Activated T-helper 2 cell treated with anti-CD3 and anti-CD28 coated beads, Interferon-gamma antibody, Interleukin-2, Interleukin-4, amounts not matched to agents 10 μg/mL and 5 μg/mL and 100 μg/mL, durations not matched to agents 14 hours and 24 hours and 36 hours (primary cell): Measurements from ENCODE around the gene VEGFD. TPM values are rescaled to one million over a fixed set of nuclear protein-coding genes. Genes with fewer than 3 reads are reported as not detected.

Experiments
- DNase-seq: peaks from one replicate; pipeline ENCODE4 v3.0.0; 2021; ENCODE audit warnings: low spot score
- H3K27ac Mint-ChIP-seq: one replicate; pipeline ENCODE4 v1.8.0; 2021; ENCODE audit warnings: mixed read lengths
- H3K27me3 Mint-ChIP-seq: one replicate; pipeline ENCODE4 v1.8.0; 2021; ENCODE audit warnings: low read depth, mixed read lengths
- H3K36me3 Mint-ChIP-seq: one replicate; pipeline ENCODE4 v1.8.0; 2021; ENCODE audit warnings: low read depth, mixed read lengths
- H3K4me1 Mint-ChIP-seq: one replicate; pipeline ENCODE4 v1.8.0; 2021; ENCODE audit warnings: low read depth, mixed read lengths
- H3K4me3 Mint-ChIP-seq: one replicate; pipeline ENCODE4 v1.8.0; 2021; ENCODE audit warnings: low read depth, mild to moderate bottlenecking, moderate library complexity, mixed read lengths
- H3K9me3 Mint-ChIP-seq: one replicate; pipeline ENCODE4 v1.8.0; 2021; ENCODE audit warnings: mixed read lengths
- intact Hi-C: fragments of 100-400 bp; cut with micrococcal nuclease; formaldehyde crosslinking; loops from one replicate; pipeline ENCODE4 v1.15.1; 2023
- total RNA-seq: library from RNA; stranded (reverse); gene quantifications from 2 replicates; pipeline ENCODE4 v1.2.3, GENCODE V29; 2022

The VEGFD gene
- total RNA-seq, 1 donor from 2014 or later: not detected

- no peak for DNase-seq
- no peak overlapping the region for H3K27ac Mint-ChIP-seq
Measured at GRCh38 chrX:15399962-15400391, 15.8 kb upstream of the VEGFD start.

GRCh38 chrX:15398874-15399273 lies 14.7 kb upstream of the VEGFD start:
- Mint-ChIP-seq H3K4me3 (no peak overlapping the region), H3K9me3 (no peaks in the 10 kb centered on the region), H3K27ac (no peak overlapping the region), H3K36me3 (no peaks in the 10 kb centered on the region), H3K27me3 (no peaks in the 10 kb centered on the region), H3K4me1 (peaks cover 2% of the 10 kb centered on the region)
- intact Hi-C loops: no loop called here
- DNase-seq: no peak

More at GRCh38 chrX:15399962-15400391, 15.8 kb upstream of the VEGFD start:
- Mint-ChIP-seq H3K4me3 (no peak overlapping the region), H3K27me3 (no peaks in the 10 kb centered on the region), H3K36me3 (no peaks in the 10 kb centered on the region), H3K4me1 (peaks cover 9% of the 10 kb centered on the region), H3K9me3 (no peaks in the 10 kb centered on the region)
- intact Hi-C loops: no loop called here

GRCh38 chrX:15395789-15396188 lies 11.6 kb upstream of the VEGFD start:
- Mint-ChIP-seq H3K27ac (no peak overlapping the region), H3K27me3 (no peaks in the 10 kb centered on the region), H3K9me3 (no peaks in the 10 kb centered on the region), H3K4me3 (no peak overlapping the region), H3K4me1 (no peaks in the 10 kb centered on the region), H3K36me3 (no peaks in the 10 kb centered on the region)
- intact Hi-C loops: no loop called here
- DNase-seq: no peak

- Mint-ChIP-seq H3K4me3 (no peak overlapping the region), H3K27ac (no peak overlapping the region), H3K4me1 (no peaks in the 10 kb centered on the region), H3K9me3 (no peaks in the 10 kb centered on the region), H3K36me3 (no peaks in the 10 kb centered on the region), H3K27me3 (no peaks in the 10 kb centered on the region)
- intact Hi-C loops: no loop called here
- no peak for DNase-seq
Measured at GRCh38 chrX:15391850-15392249, 7.6 kb upstream of the VEGFD start.

GRCh38 chrX:15382813-15383212 lies 1.4 kb downstream of the VEGFD start:
- intact Hi-C loops: no loop called here
- DNase-seq: no peak
- H3K27ac Mint-ChIP-seq: no peak overlapping the region
- no peaks in the 10 kb centered on the region for H3K27me3 Mint-ChIP-seq
- no peaks in the 10 kb centered on the region for H3K9me3 Mint-ChIP-seq
- H3K4me1 Mint-ChIP-seq: no peaks in the 10 kb centered on the region
- no peak overlapping the region for H3K4me3 Mint-ChIP-seq
- H3K36me3 Mint-ChIP-seq: no peaks in the 10 kb centered on the region

GRCh38 chrX:15376956-15377355 lies 7.3 kb downstream of the VEGFD start:
- Mint-ChIP-seq H3K4me3 (no peak overlapping the region), H3K36me3 (no peaks in the 10 kb centered on the region), H3K27ac (no peak overlapping the region), H3K4me1 (no peaks in the 10 kb centered on the region), H3K27me3 (peaks cover 2% of the 10 kb centered on the region), H3K9me3 (no peaks in the 10 kb centered on the region)
- intact Hi-C loops: no loop called here
- no peak for DNase-seq

GRCh38 chrX:15373976-15374375 lies 10.2 kb downstream of the VEGFD start:
- DNase-seq: no peak
- no peak overlapping the region for H3K27ac Mint-ChIP-seq
- H3K27me3 Mint-ChIP-seq: peaks cover 5% of the 10 kb centered on the region
- no peaks in the 10 kb centered on the region for H3K9me3 Mint-ChIP-seq
- intact Hi-C loops: no loop called here
- no peaks in the 10 kb centered on the region for H3K36me3 Mint-ChIP-seq
- no peaks in the 10 kb centered on the region for H3K4me1 Mint-ChIP-seq
- H3K4me3 Mint-ChIP-seq: no peak overlapping the region

GRCh38 chrX:15366506-15367352 lies 17.5 kb downstream of the VEGFD start:
- Mint-ChIP-seq H3K9me3 (no peaks in the 10 kb centered on the region), H3K4me1 (no peaks in the 10 kb centered on the region), H3K27me3 (peaks cover 16% of the 10 kb centered on the region), H3K27ac (no peak overlapping the region), H3K36me3 (no peaks in the 10 kb centered on the region), H3K4me3 (no peak overlapping the region)
- DNase-seq: no peak
- intact Hi-C loops: no loop called here

GRCh38 chrX:15359701-15360100 lies 24.5 kb downstream of the VEGFD start:
- no peaks in the 10 kb centered on the region for H3K4me1 Mint-ChIP-seq
- peaks cover 10% of the 10 kb centered on the region for H3K27me3 Mint-ChIP-seq
- DNase-seq: no peak
- no peaks in the 10 kb centered on the region for H3K9me3 Mint-ChIP-seq
- no peak overlapping the region for H3K27ac Mint-ChIP-seq
- no peak overlapping the region for H3K4me3 Mint-ChIP-seq
- intact Hi-C loops: no loop called here
- no peaks in the 10 kb centered on the region for H3K36me3 Mint-ChIP-seq

GRCh38 chrX:15358533-15358932 lies 25.7 kb downstream of the VEGFD start:
- intact Hi-C loops: no loop called here
- Mint-ChIP-seq H3K27ac (no peak overlapping the region), H3K4me1 (no peaks in the 10 kb centered on the region), H3K4me3 (no peak overlapping the region), H3K36me3 (no peaks in the 10 kb centered on the region), H3K27me3 (peaks cover 6% of the 10 kb centered on the region), H3K9me3 (no peaks in the 10 kb centered on the region)
- no peak for DNase-seq

- no peaks in the 10 kb centered on the region for H3K9me3 Mint-ChIP-seq
- intact Hi-C loops: no loop called here
- peaks cover 9% of the 10 kb centered on the region for H3K27me3 Mint-ChIP-seq
- no peak for DNase-seq
- H3K27ac Mint-ChIP-seq: no peak overlapping the region
- no peaks in the 10 kb centered on the region for H3K36me3 Mint-ChIP-seq
- H3K4me1 Mint-ChIP-seq: no peaks in the 10 kb centered on the region
- H3K4me3 Mint-ChIP-seq: no peak overlapping the region
Measured at GRCh38 chrX:15356444-15356843, 27.8 kb downstream of the VEGFD start.

GRCh38 chrX:15350329-15350996 lies 33.8 kb downstream of the VEGFD start:
- intact Hi-C loops: no loop called here
- Mint-ChIP-seq H3K4me3 (no peak overlapping the region), H3K36me3 (no peaks in the 10 kb centered on the region), H3K4me1 (no peaks in the 10 kb centered on the region), H3K27me3 (peaks cover 5% of the 10 kb centered on the region), H3K27ac (no peak overlapping the region), H3K9me3 (no peaks in the 10 kb centered on the region)
- no peak for DNase-seq

GRCh38 chrX:15349046-15349445 lies 35.2 kb downstream of the VEGFD start:
- Mint-ChIP-seq H3K27me3 (peaks cover 5% of the 10 kb centered on the region), H3K4me1 (no peaks in the 10 kb centered on the region)
- DNase-seq: no peak

More at GRCh38 chrX:15349046-15349445, 35.2 kb downstream of the VEGFD start:
- H3K9me3 Mint-ChIP-seq: no peaks in the 10 kb centered on the region
- no peak overlapping the region for H3K27ac Mint-ChIP-seq
- intact Hi-C loops: loop anchor here (1.0 kb wide), 1 partner anchor 122 kb away; no protein-coding TSS in a partner anchor
- H3K4me3 Mint-ChIP-seq: no peak overlapping the region
- no peaks in the 10 kb centered on the region for H3K36me3 Mint-ChIP-seq
